SK-N-SH (cell line): Measurements from ENCODE around the gene NSG2.

Experiments
- CTCF ChIP-seq: fragments of 200-600 bp; sonication (generic); IDR thresholded peaks from 2 replicates; pipeline ENCODE4 v1.6.1; 2017; ENCODE audit warnings: antibody characterized with exemption, mild to moderate bottlenecking, moderate library complexity
- EP300 ChIP-seq, 2 experiments: IDR thresholded peaks; 2 replicates each; pipeline versions ENCODE4 v1.4.0 to v1.6.1; 2012; ENCODE audit warnings: borderline replicate concordance in 1 of 2, low read depth in 1 of 2, low read length in 1 of 2
- MAX ChIP-seq: IDR thresholded peaks from 2 replicates; pipeline ENCODE4 v1.4.0; 2012; ENCODE audit warnings: low read depth
- MXI1 ChIP-seq: IDR thresholded peaks from 2 replicates; pipeline ENCODE4 v1.6.1; 2012; ENCODE audit warnings: mild to moderate bottlenecking, low read depth, low read length, improper control_type of control experiment
- POLR2AphosphoS5 ChIP-seq: IDR thresholded peaks from 2 replicates; pipeline ENCODE4 v1.6.1; 2012; ENCODE audit warnings: low read depth, low read length
- RAD21 ChIP-seq: IDR thresholded peaks from 2 replicates; pipeline ENCODE4 v1.6.1; 2012; ENCODE audit warnings: mild to moderate bottlenecking, low read length
- RXRA ChIP-seq: IDR thresholded peaks from 2 replicates; pipeline ENCODE4 v1.4.0; 2012; ENCODE audit warnings: low read depth, mild to moderate bottlenecking, borderline replicate concordance
- TAF1 ChIP-seq: IDR thresholded peaks from 2 replicates; pipeline ENCODE4 v1.6.1; 2012; ENCODE audit warnings: low read depth, mild to moderate bottlenecking, low read length, moderate library complexity, borderline replicate concordance
- YY1 ChIP-seq: IDR thresholded peaks from 2 replicates; pipeline ENCODE4 v1.4.0; 2012; ENCODE audit warnings: low read depth, mild to moderate bottlenecking

GRCh38 chr5:174106997-174107655, 61.6 kb downstream of the NSG2 start:
- TF ChIP-seq MAX, result no peak
- TF ChIP-seq CTCF, result no peak
- TF ChIP-seq MXI1, result no peak
- TF ChIP-seq RAD21, result no peak
- no peak for TF ChIP-seq RXRA
- no peak for TF ChIP-seq TAF1
- no peak for TF ChIP-seq YY1
- TF ChIP-seq EP300 (IDR thresholded peaks at IDR 0.05; ENCODE audit: borderline replicate concordance in 1 of 2, low read depth in 1 of 2, low read length in 1 of 2), result no peak
- no peak for TF ChIP-seq POLR2AphosphoS5
